DND-41 (cell line): ENCODE results near the gene NPEPPS.
"Not testable (repeated sequence)": the region's sequence is repeated elsewhere in the genome, so short reads cannot be mapped to it uniquely, and the experiment has no call there.

ENCODE experiments used
- ATAC-seq: fragments of 200-7000 bp; cut with Tn5 transposase; 3 replicates; pipeline ENCODE4 v1.9.1; 2021; ENCODE audit warnings: low read depth; ENCODE audit not compliant: insufficient read depth
- DNase-seq: peaks from one replicate; pipeline ENCODE4 v3.0.0-alpha.2; 2020
- H2AFZ ChIP-seq: 2 replicates; pipeline ENCODE4 v1.6.0; 2012; ENCODE audit warnings: low read depth, low read length
- H3K27ac ChIP-seq: 2 replicates; pipeline ENCODE4 v1.5.1; 2012; ENCODE audit warnings: low read length, inconsistent platforms
- H3K27me3 ChIP-seq: fragments of 200-600 bp; sonication (generic); 2 replicates; pipeline ENCODE4 v1.6.0; 2012; ENCODE audit warnings: low read length, mild to moderate bottlenecking, inconsistent platforms; ENCODE audit not compliant: insufficient read depth, poor library complexity
- H3K36me3 ChIP-seq: 2 replicates; pipeline ENCODE4 v1.5.1; 2012; ENCODE audit warnings: low read length, inconsistent platforms; ENCODE audit not compliant: insufficient read depth
- H3K4me1 ChIP-seq: 2 replicates; pipeline ENCODE4 v1.5.1; 2012; ENCODE audit warnings: mild to moderate bottlenecking, low read length; ENCODE audit not compliant: insufficient read depth
- H3K4me2 ChIP-seq: 2 replicates; pipeline ENCODE4 v1.6.0; 2012; ENCODE audit warnings: mild to moderate bottlenecking, moderate library complexity, low read length, inconsistent platforms; ENCODE audit not compliant: insufficient read depth
- H3K4me3 ChIP-seq, 2 experiments: fragments of 200-600 bp in 1 of 2; shearing (Covaris generic) in 1 of 2; 2 replicates each; pipeline ENCODE4 v1.5.1; 2012 to 2016; ENCODE audit warnings: inconsistent platforms in 2 of 2, low read length in 2 of 2, mild to moderate bottlenecking in 2 of 2, low read depth in 1 of 2, moderate library complexity in 1 of 2
- H3K79me2 ChIP-seq: 2 replicates; pipeline ENCODE4 v1.6.0; 2012; ENCODE audit warnings: low read length, inconsistent platforms; ENCODE audit not compliant: insufficient read depth
- H3K9ac ChIP-seq: 2 replicates; pipeline ENCODE4 v1.6.0; 2012; ENCODE audit warnings: low read depth, mild to moderate bottlenecking, inconsistent platforms, low read length, moderate library complexity
- H3K9me3 ChIP-seq: 2 replicates; pipeline ENCODE4 v1.5.1; 2012; ENCODE audit warnings: low read length, moderate library complexity, mild to moderate bottlenecking, inconsistent platforms; ENCODE audit not compliant: insufficient read depth, severe bottlenecking
- H4K20me1 ChIP-seq: 2 replicates; pipeline ENCODE4 v1.6.0; 2012; ENCODE audit warnings: low read length; ENCODE audit not compliant: insufficient read depth

Gene NPEPPS

GRCh38 chr17:47539085-47539484 lies 8.2 kb downstream of the NPEPPS start:
- not testable (repeated sequence) for H3K9ac ChIP-seq, H3K27ac ChIP-seq, H3K4me3 ChIP-seq, H3K9me3 ChIP-seq, H3K27me3 ChIP-seq, H3K4me2 ChIP-seq, H4K20me1 ChIP-seq, H3K4me1 ChIP-seq, H2AFZ ChIP-seq, ATAC-seq, H3K36me3 ChIP-seq, DNase-seq
- peaks cover 62% of the 10 kb centered on the region for H3K79me2 ChIP-seq

GRCh38 chr17:47541676-47542075 lies 10.8 kb downstream of the NPEPPS start:
- not testable (repeated sequence) for H3K27me3 ChIP-seq, DNase-seq, H3K36me3 ChIP-seq, H3K4me3 ChIP-seq, H3K27ac ChIP-seq, H3K4me2 ChIP-seq, H4K20me1 ChIP-seq, H3K4me1 ChIP-seq, H3K9ac ChIP-seq, H2AFZ ChIP-seq, ATAC-seq, H3K9me3 ChIP-seq
- H3K79me2 ChIP-seq, result peaks cover 58% of the 10 kb centered on the region

- not testable (repeated sequence) for H3K36me3 ChIP-seq, H4K20me1 ChIP-seq, H3K9ac ChIP-seq, H3K9me3 ChIP-seq, H3K4me3 ChIP-seq, H3K27me3 ChIP-seq, H3K4me1 ChIP-seq, H3K4me2 ChIP-seq, H2AFZ ChIP-seq, H3K27ac ChIP-seq, ATAC-seq, DNase-seq
- H3K79me2 ChIP-seq, result peaks cover 43% of the 10 kb centered on the region
These were observed 13.4 kb downstream of the NPEPPS start for GRCh38 chr17:47544327-47544726.

GRCh38 chr17:47554733-47555132 lies 23.8 kb downstream of the NPEPPS start:
- H3K79me2 ChIP-seq, result peaks cover 27% of the 10 kb centered on the region
- H3K9me3 ChIP-seq, H3K27me3 ChIP-seq, H2AFZ ChIP-seq, H3K4me1 ChIP-seq, H3K27ac ChIP-seq, H3K4me3 ChIP-seq, DNase-seq, H3K36me3 ChIP-seq, ATAC-seq, H3K9ac ChIP-seq, H3K4me2 ChIP-seq, H4K20me1 ChIP-seq: not testable (repeated sequence)

GRCh38 chr17:47556108-47556507 lies 25.2 kb downstream of the NPEPPS start:
- not testable (repeated sequence) for H3K27me3 ChIP-seq, H3K4me3 ChIP-seq, H3K27ac ChIP-seq, ATAC-seq, H3K36me3 ChIP-seq, H3K9ac ChIP-seq, H2AFZ ChIP-seq, H4K20me1 ChIP-seq, H3K4me2 ChIP-seq, DNase-seq, H3K4me1 ChIP-seq, H3K9me3 ChIP-seq
- peaks cover 27% of the 10 kb centered on the region for H3K79me2 ChIP-seq

GRCh38 chr17:47560517-47561043 lies 29.7 kb downstream of the NPEPPS start:
- peaks cover 37% of the 10 kb centered on the region for H3K79me2 ChIP-seq

GRCh38 chr17:47561698-47562405 lies 30.9 kb downstream of the NPEPPS start:
- H3K27ac ChIP-seq, H3K27me3 ChIP-seq, H3K4me3 ChIP-seq, H3K4me1 ChIP-seq, H3K9me3 ChIP-seq, DNase-seq, H2AFZ ChIP-seq, ATAC-seq, H3K9ac ChIP-seq, H4K20me1 ChIP-seq, H3K36me3 ChIP-seq, H3K4me2 ChIP-seq: not testable (repeated sequence)
- H3K79me2 ChIP-seq, result peaks cover 44% of the 10 kb centered on the region

More at GRCh38 chr17:47560517-47561043, 29.7 kb downstream of the NPEPPS start:
- not testable (repeated sequence) for H3K4me2 ChIP-seq, H3K27me3 ChIP-seq, H3K27ac ChIP-seq, H4K20me1 ChIP-seq, H3K4me1 ChIP-seq, H3K9ac ChIP-seq, H3K4me3 ChIP-seq, H3K9me3 ChIP-seq, ATAC-seq, DNase-seq, H2AFZ ChIP-seq, H3K36me3 ChIP-seq

- not testable (repeated sequence) for H2AFZ ChIP-seq, H3K27ac ChIP-seq, H3K9me3 ChIP-seq, DNase-seq, ATAC-seq, H3K9ac ChIP-seq, H4K20me1 ChIP-seq, H3K27me3 ChIP-seq, H3K4me1 ChIP-seq, H3K4me2 ChIP-seq, H3K36me3 ChIP-seq, H3K4me3 ChIP-seq
- H3K79me2 ChIP-seq, result peaks cover 45% of the 10 kb centered on the region
These were observed 31.4 kb downstream of the NPEPPS start for GRCh38 chr17:47562406-47562705.
